GM12878 (cell line): ENCODE data around the gene PTPRS. TPM values are rescaled to one million over a fixed set of nuclear protein-coding genes. Genes with fewer than 3 reads are reported as not detected.

Source experiments
- ATAC-seq: fragments of 200-7000 bp; cut with Tn5 transposase; 3 replicates; pipeline ENCODE4 v1.9.1; 2020; ENCODE audit warnings: mild to moderate bottlenecking, moderate library complexity
- BruUV-seq: library from RNA; stranded (reverse); fragments of 400-500 nt; replicated peaks from 2 replicates; lab custom pipeline; 2021; lab: Mats Ljungman, UMichigan
- CTCF ChIA-PET: fragments of 300-600 bp; sonication (Branson Sonifier 250); formaldehyde crosslinking; extraction: SDS; loops from one replicate; lab custom pipeline; 2021; ENCODE audit warnings: inconsistent platforms; lab: Yijun Ruan, JAX
- POLR2A ChIA-PET: fragments of 350-600 bp; formaldehyde crosslinking; extraction: SDS; loops from one replicate; lab custom pipeline; 2021; ENCODE audit warnings: inconsistent platforms; lab: Charles Lee
- RAD21 ChIA-PET: fragments of 300-600 bp; sonication (Branson Sonifier 250); formaldehyde crosslinking; loops from one replicate; lab custom pipeline; 2023; ENCODE audit warnings: antibody characterized with exemption; ENCODE audit not compliant: unreplicated experiment; lab: Charles Lee
- SMC1A ChIA-PET: fragments of 300-600 bp; sonication (Branson Sonifier 250); formaldehyde crosslinking; loops from one replicate; lab custom pipeline; 2023; ENCODE audit not compliant: unreplicated experiment, uncharacterized antibody; lab: Charles Lee
- DNase-seq: peaks from one replicate; pipeline ENCODE4 v3.0.0-alpha.2; 2011; ENCODE audit warnings: low read depth, low spot score
- FAIRE-seq: peaks from 3 replicates; lab custom pipeline; 2011; peaks lifted over from hg19 to GRCh38; lab: Jason Lieb, UNC
- H2AFZ ChIP-seq: 2 replicates; pipeline ENCODE4 v1.6.0; 2011; ENCODE audit warnings: low read depth, low read length, control low read depth; ENCODE audit not compliant: control insufficient read depth
- H3K27ac ChIP-seq: 2 replicates; pipeline ENCODE4 v1.5.1; 2011; ENCODE audit warnings: control low read depth; ENCODE audit not compliant: control insufficient read depth, insufficient read depth
- H3K27me3 ChIP-seq, 2 experiments: replicated peaks in 1 of 2; 2 replicates each; pipeline versions ENCODE4 v1.6.0 to v1.6.1; 2011; ENCODE audit warnings: low read length in 1 of 2; ENCODE audit not compliant: control insufficient read depth in 2 of 2, insufficient read depth in 2 of 2
- H3K36me3 ChIP-seq, 2 experiments: 2 replicates each; pipeline ENCODE4 v1.5.1; 2011; ENCODE audit warnings: low read length in 1 of 2; ENCODE audit not compliant: control insufficient read depth in 2 of 2, insufficient read depth in 2 of 2
- H3K4me1 ChIP-seq: 2 replicates; pipeline ENCODE4 v1.6.1; 2011; ENCODE audit warnings: mild to moderate bottlenecking, low read length, moderate library complexity, mixed read lengths; ENCODE audit not compliant: control insufficient read depth, insufficient read depth
- H3K4me2 ChIP-seq: 2 replicates; pipeline ENCODE4 v1.6.0; 2011; ENCODE audit warnings: control low read depth; ENCODE audit not compliant: control insufficient read depth, insufficient read depth
- H3K4me3 ChIP-seq: fragments of 200-600 bp; sonication (generic); 2 replicates; pipeline ENCODE4 v1.5.1; 2016
- H3K79me2 ChIP-seq: 2 replicates; pipeline ENCODE4 v1.6.0; 2011; ENCODE audit warnings: low read length; ENCODE audit not compliant: control insufficient read depth, insufficient read depth
- H3K9ac ChIP-seq: 2 replicates; pipeline ENCODE4 v1.8.0; 2011; ENCODE audit warnings: low read length, control low read depth, mixed read lengths; ENCODE audit not compliant: control insufficient read depth, insufficient read depth
- H3K9me3 ChIP-seq: replicated peaks from 3 replicates; pipeline ENCODE4 v1.5.1; 2011; ENCODE audit warnings: mild to moderate bottlenecking, low read length; ENCODE audit not compliant: control insufficient read depth, insufficient read depth
- H4K20me1 ChIP-seq: 2 replicates; pipeline ENCODE4 v1.6.0; 2011; ENCODE audit not compliant: control insufficient read depth, insufficient read depth
- BCL11A ChIP-seq: IDR thresholded peaks from 2 replicates; pipeline ENCODE4 v1.6.1; 2011; ENCODE audit warnings: low read depth, low read length
- CTCF ChIP-seq, 3 experiments: IDR thresholded peaks in 2 of 3; conservative IDR thresholded peaks in 1 of 3; 2 replicates each; pipeline ENCODE4 v1.5.1; 2011; ENCODE audit warnings: low read depth in 3 of 3, low read length in 3 of 3, mild to moderate bottlenecking in 3 of 3, control low read depth in 2 of 3, moderate library complexity in 2 of 3, inconsistent platforms in 1 of 3, mixed read lengths in 1 of 3; ENCODE audit not compliant: control insufficient read depth in 2 of 3, insufficient read depth in 1 of 3; ENCODE audit errors: extremely low read depth in 1 of 3
- PRDM15 ChIP-seq: fragments of 450-650 bp; formaldehyde crosslinking; IDR thresholded peaks from 2 replicates; pipeline ENCODE4 v1.4.0; 2020; ENCODE audit warnings: mild to moderate bottlenecking, moderate library complexity
- RELA ChIP-seq: fragments of 450-650 bp; IDR thresholded peaks from 2 replicates; pipeline ENCODE4 v1.8.0; 2014; ENCODE audit warnings: borderline replicate concordance; ENCODE audit not compliant: partially characterized antibody
- RFX5 ChIP-seq: IDR thresholded peaks from 2 replicates; pipeline ENCODE4 v1.6.1; 2011; ENCODE audit warnings: low read depth, low read length, improper control_type of control experiment
- SKIL ChIP-seq: fragments of 450-650 bp; IDR thresholded peaks from 2 replicates; pipeline ENCODE4 v1.6.1; 2017; ENCODE audit warnings: mild to moderate bottlenecking, low read depth, inconsistent platforms; ENCODE audit not compliant: poor library complexity, severe bottlenecking
- SMC3 ChIP-seq: IDR thresholded peaks from 2 replicates; pipeline ENCODE4 v1.6.1; 2011; ENCODE audit warnings: low read length, improper control_type of control experiment, borderline replicate concordance
- WRNIP1 ChIP-seq: IDR thresholded peaks from 2 replicates; pipeline ENCODE4 v1.6.1; 2011; ENCODE audit warnings: low read depth, low read length, improper control_type of control experiment, borderline replicate concordance
- ZNF24 ChIP-seq: fragments of 450-650 bp; IDR thresholded peaks from 2 replicates; pipeline ENCODE4 v1.6.1; 2017; ENCODE audit warnings: antibody characterized with exemption, mild to moderate bottlenecking
- ZZZ3 ChIP-seq: IDR thresholded peaks from 2 replicates; pipeline ENCODE4 v1.6.1; 2011; ENCODE audit warnings: low read depth; ENCODE audit not compliant: control insufficient read depth, insufficient read length
- WGBS: methylation state at CpG from one replicate; pipeline ENCODE4 v1.1.6; 2016; ENCODE audit warnings: low lambda C conversion rate; ENCODE audit not compliant: insufficient replicate concordance, insufficient coverage; ENCODE audit errors: missing lambda C conversion rate; 5-methylcytosine and 5-hydroxymethylcytosine counted together
- in situ Hi-C: fragments of 300-500 bp; cut with MboI; formaldehyde crosslinking; loops from 9 replicates; pipeline ENCODE4 v1.14.3; 2018; ENCODE audit warnings: mixed read lengths
- intact Hi-C: fragments of 100-400 bp; cut with micrococcal nuclease; formaldehyde crosslinking; loops from one replicate; pipeline ENCODE4 v1.14.2; 2022; ENCODE audit not compliant: unreplicated experiment
- polyA plus RNA-seq, 11 experiments: library from polyadenylated mRNA; depleted of rRNA in 4 of 11; unstranded in 6 of 11; stranded (reverse) in 5 of 11; fragments of >200 nt; fragmentation: Nextera tagmentation in 4 of 11; fragmentation: Illumina TruSeq in 1 of 11; extraction: Ambion mirVana in 4 of 11; extraction: Trizol in 1 of 11; gene quantifications; 1 replicate in 1 of 11; 2 replicates in 10 of 11; pipeline versions ENCODE4 v1.2.1 to v1.2.3, GENCODE V29; 2011 to 2016; ENCODE audit warnings: inconsistent platforms in 2 of 11, missing spikeins in 2 of 11, low read depth in 1 of 11
- total RNA-seq, 4 experiments: library from RNA; depleted of rRNA in 3 of 4; stranded (reverse); fragments of >200 nt in 3 of 4; fragmentation: Illumina TruSeq in 1 of 4; extraction: Trizol in 1 of 4; gene quantifications; 2 replicates each; pipeline versions ENCODE4 v1.2.1 to v1.2.3, GENCODE V29; 2013 to 2021
- TF ChIP-seq, protein P1 (sequence below): IDR thresholded peaks from 2 replicates; pipeline ENCODE4 v1.6.1; 2011; ENCODE audit warnings: mild to moderate bottlenecking, low read depth, low read length, moderate library complexity; ENCODE audit not compliant: insufficient replicate concordance

The PTPRS gene
- total and polyA plus RNA-seq, 10 of the 15 experiments (the other 5 are each of a cell fraction or from before 2014, with no cell fraction given): 0.09 to 32.1 (median 0.71) TPM

DNA sequence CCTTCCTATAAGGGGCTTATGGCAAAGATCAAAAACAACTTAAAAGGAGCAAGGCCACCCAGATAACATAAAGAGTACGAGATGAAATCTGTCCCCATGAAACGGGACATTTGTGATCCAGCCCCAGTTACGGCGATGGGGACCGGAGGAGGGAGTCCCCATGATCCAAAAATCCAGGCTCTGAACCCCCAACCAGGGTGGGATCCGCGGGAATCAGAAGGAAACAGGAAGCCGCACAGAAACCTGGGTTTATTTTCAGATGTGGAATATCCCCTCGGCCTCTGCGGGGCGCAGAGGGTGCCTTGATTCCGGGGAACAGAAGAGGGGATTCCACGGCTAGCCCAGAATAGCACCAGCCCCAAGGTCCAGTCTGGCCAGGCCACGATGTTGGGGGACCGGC is 5.0 kb downstream of the PTPRS start (continued):
- TF ChIP-seq CTCF (IDR thresholded peaks at IDR 0.05 in 2 of 3, conservative IDR thresholded peaks at IDR 0.05 in 1 of 3; ENCODE audit: control insufficient read depth in 2 of 3, extremely low read depth in 1 of 3, insufficient read depth in 1 of 3, low read depth in 3 of 3, low read length in 3 of 3): peak in 1 of 3 experiments; percentile 10; a peak in 1 of 6 replicates
- TF ChIP-seq ZZZ3: no peak
- TF ChIP-seq RELA: no peak
- TF ChIP-seq ZNF24: no peak
- no peak for TF ChIP-seq RFX5

- POLR2A ChIA-PET: interaction anchor here (0.6 to 4.2 kb wide), 3 partner anchors 13 to 101 kb away, joined by 4 to 18 read pairs (median 5); no protein-coding TSS in a partner anchor
- TF ChIP-seq, protein P1, sequence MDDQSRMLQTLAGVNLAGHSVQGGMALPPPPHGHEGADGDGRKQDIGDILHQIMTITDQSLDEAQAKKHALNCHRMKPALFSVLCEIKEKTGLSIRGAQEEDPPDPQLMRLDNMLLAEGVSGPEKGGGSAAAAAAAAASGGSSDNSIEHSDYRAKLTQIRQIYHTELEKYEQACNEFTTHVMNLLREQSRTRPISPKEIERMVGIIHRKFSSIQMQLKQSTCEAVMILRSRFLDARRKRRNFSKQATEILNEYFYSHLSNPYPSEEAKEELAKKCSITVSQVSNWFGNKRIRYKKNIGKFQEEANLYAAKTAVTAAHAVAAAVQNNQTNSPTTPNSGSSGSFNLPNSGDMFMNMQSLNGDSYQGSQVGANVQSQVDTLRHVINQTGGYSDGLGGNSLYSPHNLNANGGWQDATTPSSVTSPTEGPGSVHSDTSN: no peak
- TF ChIP-seq SKIL (no peak), PRDM15 (no peak), WRNIP1 (no peak), BCL11A (no peak), SMC3 (no peak)
Observed at GRCh38 chr19:5334824-5335500, 5.7 kb downstream of the PTPRS start.

More at GRCh38 chr19:5334824-5335500, 5.7 kb downstream of the PTPRS start:
- SMC1A ChIA-PET: interaction anchor here (1.3 to 2.4 kb wide), 2 partner anchors 13 to 16 kb away, joined by 4 to 11 read pairs; no protein-coding TSS in a partner anchor
- RAD21 ChIA-PET: interaction anchor here (1.2 to 6.8 kb wide), 3 partner anchors 12 to 118 kb away, joined by 4 to 58 read pairs (median 4); no protein-coding TSS in a partner anchor
- peaks cover 32% of the 10 kb centered on the region for H3K4me1 ChIP-seq
- in situ Hi-C loops (no loop called here), intact Hi-C loops (loop anchor here (10.0 kb wide), 1 partner anchor 50 kb away; no protein-coding TSS in a partner anchor)
- BruUV-seq: no TSS peak
- H3K79me2 ChIP-seq: no peaks in the 10 kb centered on the region
- H3K4me3 ChIP-seq: no peak overlapping the region
- H4K20me1 ChIP-seq: no peaks in the 10 kb centered on the region
- no peak overlapping the region for H2AFZ ChIP-seq
- DNase-seq (no peak), ATAC-seq (no peak), FAIRE-seq (no peak)
- H3K9ac ChIP-seq: no peak overlapping the region
- H3K27me3 ChIP-seq: peaks cover 2 to 9% of the 10 kb centered on the region in 2 experiments; a peak in 2 of 4 replicates
- H3K4me2 ChIP-seq: no peak overlapping the region
- CTCF ChIA-PET: interaction anchor here (2.4 to 8.6 kb wide), 2 partner anchors 13 to 17 kb away, joined by 7 to 62 read pairs; no protein-coding TSS in a partner anchor
- H3K27ac ChIP-seq: no peak overlapping the region
- no peaks in the 10 kb centered on the region for H3K9me3 ChIP-seq
- 82% methylated on average over 24 of the region's 32 CpGs for WGBS
- no peaks in the 10 kb centered on the region for H3K36me3 ChIP-seq
